Stimulated activated CD4-positive, alpha-beta T cell treated with anti-CD3 and anti-CD28 coated beads, Interleukin-1b, Interleukin-23, amount 100 ng/mL, for 24 hours (primary cell): ENCODE data around the gene OR6C6.
"Not testable (repeated sequence)": the region's sequence is repeated elsewhere in the genome, so short reads cannot be mapped to it uniquely, and the experiment has no call there.

Source experiments
- DNase-seq, 4 experiments: peaks; one replicate each; pipeline ENCODE4 v3.0.0-alpha.2; 2020; ENCODE audit warnings: low read depth in 4 of 4, low spot score in 1 of 4

OR6C6 gene

DNA sequence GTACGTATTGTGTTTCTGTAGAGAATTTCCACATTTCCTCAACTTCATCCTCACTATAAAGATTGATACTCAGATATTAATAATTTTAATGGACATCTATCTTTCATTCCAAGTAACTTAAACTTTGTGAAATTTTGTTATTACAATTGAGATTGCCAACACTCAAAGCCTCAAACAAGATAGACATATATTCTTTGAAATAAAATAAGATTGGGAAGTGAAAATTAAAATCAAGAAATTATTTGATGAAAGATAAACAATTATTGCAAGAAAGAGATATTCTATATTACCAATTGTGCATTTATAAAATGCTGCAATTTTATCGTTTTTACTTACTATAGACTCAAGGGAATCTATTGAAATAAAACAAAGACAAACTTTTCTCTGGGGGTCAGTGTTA lies at the start of gene OR6C6:
TSS of gene OR6C6 (minus strand) at position 101 of the 400 bp plus-strand sequence. CDS start 1,337 bp downstream, outside the sequence.
- no peak for DNase-seq

GRCh38 chr12:55336002-55336401 lies 39.6 kb upstream of the OR6C6 start:
- DNase-seq, result no peak

DNA sequence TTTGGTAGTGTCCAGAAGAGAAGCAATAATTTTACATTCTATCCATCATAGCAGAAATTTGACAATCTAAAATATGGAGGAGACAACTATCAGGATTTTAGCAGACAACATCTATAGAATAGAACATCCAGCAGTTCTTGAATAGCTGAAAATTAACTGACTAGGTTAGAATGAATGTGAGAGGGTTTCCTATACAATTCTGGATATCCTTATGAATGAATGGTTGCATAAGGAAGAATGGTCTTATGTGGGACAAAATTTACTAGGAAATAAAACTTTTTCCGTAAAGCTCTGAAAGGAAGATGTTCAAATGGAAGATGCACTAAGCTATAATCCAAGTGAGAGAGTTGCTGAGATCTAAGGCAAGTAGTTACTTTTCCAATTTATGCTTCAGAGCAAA lies 34.1 kb upstream of the OR6C6 start, which contains the start of gene OR6C3:
TSS of gene OR6C3 (plus strand) at position 301 of the 400 bp plus-strand sequence. CDS start 955 bp downstream, outside the sequence.
- DNase-seq, result no peak

DNA sequence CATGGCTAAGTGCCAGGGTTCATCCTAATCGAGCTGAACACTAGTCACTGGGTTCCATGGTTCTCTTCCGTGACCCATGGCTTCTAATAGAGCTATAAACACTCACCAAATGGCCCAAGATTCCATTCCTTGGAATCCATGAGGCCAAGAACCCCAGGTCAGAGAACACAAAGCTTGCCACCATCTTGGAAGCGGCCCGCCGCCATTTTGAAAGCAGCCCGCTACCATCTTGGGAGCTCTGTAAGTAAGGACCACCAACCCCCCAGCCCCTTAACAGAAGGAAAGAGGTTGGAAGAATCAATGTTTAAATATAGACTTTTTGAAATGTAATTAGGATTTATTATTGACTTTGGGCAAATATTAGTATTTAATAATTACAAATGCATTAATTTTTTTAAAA lies 29.4 kb upstream of the OR6C6 start:
- DNase-seq, result not testable (repeated sequence)

DNA sequence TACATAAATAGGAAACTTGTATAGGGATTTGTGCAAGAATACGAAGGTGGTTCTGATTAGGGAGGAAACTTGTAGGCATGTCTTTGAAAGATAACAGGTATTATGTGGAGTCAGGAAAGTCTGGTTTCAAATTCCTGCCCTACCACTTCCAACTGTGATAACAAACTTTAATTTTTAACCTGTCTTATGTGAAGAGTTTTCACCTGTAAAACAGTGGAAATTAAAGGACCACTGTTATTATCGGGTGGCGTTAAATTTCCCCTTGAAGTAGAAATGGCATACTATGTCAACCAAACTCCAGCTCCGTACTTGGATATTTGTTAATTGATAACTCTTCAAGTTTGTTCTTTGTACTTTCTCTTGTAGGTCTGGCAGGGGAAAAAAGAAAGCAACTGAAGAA lies 23.8 kb upstream of the OR6C6 start:
- no peak for DNase-seq

GRCh38 chr12:55314043-55314442 lies 17.7 kb upstream of the OR6C6 start, which contains the start of gene OR6C1:
TSS of gene OR6C1 (plus strand) at chr12:55314343. CDS start at chr12:55320600, 6,257 bp downstream.
- no peak for DNase-seq

GRCh38 chr12:55289999-55290398 lies 6.4 kb downstream of the OR6C6 start:
- DNase-seq, result no peak

DNA sequence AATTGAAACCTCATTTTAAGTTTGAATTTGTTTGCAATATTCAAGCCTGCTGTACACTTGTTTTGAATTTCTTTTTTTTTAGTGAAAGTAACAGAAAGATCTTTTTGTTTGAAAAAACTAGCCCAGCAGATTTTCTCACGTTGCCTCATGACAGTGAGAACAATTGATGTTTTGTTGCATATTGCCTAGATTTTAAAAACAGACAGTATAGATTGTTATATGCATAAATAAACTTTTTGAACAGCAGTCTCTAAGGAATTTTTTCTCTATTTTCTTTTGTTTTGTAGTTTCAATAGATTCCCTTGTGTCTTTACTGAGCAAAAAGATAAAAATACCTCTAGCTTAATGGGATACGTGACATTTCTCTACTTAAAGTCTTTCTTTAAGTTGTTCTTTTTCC lies 15.4 kb downstream of the OR6C6 start:
- DNase-seq, result no peak

- no peak for DNase-seq
Measured at GRCh38 chr12:55258303-55258702, 38.1 kb downstream of the OR6C6 start.

GRCh38 chr12:55256831-55257230 lies 39.5 kb downstream of the OR6C6 start:
- no peak for DNase-seq

DNA sequence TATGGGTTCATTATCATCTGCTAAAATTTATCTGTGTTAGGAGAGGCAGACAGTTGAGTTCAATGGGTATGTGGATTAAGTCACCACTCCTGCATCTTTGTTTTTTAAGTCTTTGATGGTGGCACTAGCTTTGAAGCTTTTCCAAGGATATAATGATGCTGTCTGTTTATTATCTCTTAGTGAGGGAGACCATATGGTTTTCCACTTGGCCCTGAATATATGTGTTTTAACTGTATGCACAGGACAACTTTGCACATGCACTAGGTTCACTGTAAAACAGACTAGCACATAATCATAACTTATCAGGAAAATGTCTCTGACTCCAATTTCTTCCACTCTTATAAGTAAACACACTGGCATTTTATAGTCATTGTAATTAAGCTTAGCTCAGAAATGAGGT lies 43.1 kb downstream of the OR6C6 start:
- no peak for DNase-seq

- no peak for DNase-seq
Measured at GRCh38 chr12:55250944-55251343, 45.4 kb downstream of the OR6C6 start.

DNA sequence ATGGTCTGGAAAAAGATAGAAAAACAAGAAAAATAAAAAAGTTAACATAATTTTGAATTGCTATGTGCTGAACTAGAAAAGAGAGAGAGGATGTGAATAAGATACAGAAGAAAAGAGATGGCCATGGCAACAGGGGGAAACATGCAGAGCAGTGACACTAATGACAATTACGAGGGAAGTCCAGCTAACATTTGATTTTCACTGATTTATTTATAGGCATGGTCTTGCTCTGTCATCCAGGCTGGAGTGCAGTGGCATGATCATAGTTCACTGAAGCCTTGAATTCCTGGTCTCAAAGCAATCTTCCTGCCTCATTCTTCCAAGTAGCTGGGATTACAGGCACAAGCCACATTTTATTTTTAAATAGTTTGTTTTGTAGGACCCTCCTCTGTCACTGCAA lies 50.2 kb downstream of the OR6C6 start:
- no peak for DNase-seq

DNA sequence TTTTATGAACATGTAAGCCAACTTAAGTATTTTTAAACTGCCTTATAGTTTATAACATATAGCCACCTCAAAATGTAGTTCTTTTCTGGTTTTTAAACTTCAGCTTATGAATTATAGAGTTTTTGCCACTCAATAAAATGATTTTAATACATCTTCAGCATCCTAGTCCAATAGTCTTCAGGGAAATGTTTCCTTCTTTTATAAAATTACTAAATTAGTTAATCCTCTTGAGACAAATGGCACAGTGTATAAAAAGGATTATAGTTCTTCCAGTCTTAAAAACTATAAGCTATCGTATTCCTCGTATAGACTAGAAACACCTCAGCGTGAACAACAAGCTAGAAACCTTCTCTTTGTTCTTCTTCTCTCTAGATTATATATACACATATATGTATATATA lies 52.1 kb downstream of the OR6C6 start, which contains the start of gene OR6C74:
TSS of gene OR6C74 (plus strand) at position 301 of the 400 bp plus-strand sequence. CDS start 2,679 bp downstream, outside the sequence.
- DNase-seq, result no peak
